GM12878 (cell line): ENCODE results near the gene CREB5.

Source experiments
- ASH2L ChIP-seq: fragments of 300-600, 200-600 bp; sonication (generic); IDR thresholded peaks from 2 replicates; pipeline ENCODE4 v1.6.1; 2017; ENCODE audit warnings: low read depth, mild to moderate bottlenecking, borderline replicate concordance
- CHD4 ChIP-seq: fragments of 200-600 bp; sonication (generic); IDR thresholded peaks from 2 replicates; pipeline ENCODE4 v1.6.1; 2016; ENCODE audit warnings: mild to moderate bottlenecking
- CREM ChIP-seq: IDR thresholded peaks from 2 replicates; pipeline ENCODE4 v1.6.1; 2014; ENCODE audit warnings: antibody characterized with exemption, low read depth
- CTCF ChIP-seq, 3 experiments: IDR thresholded peaks in 2 of 3; conservative IDR thresholded peaks in 1 of 3; 2 replicates each; pipeline ENCODE4 v1.5.1; 2011; ENCODE audit warnings: low read depth in 3 of 3, low read length in 3 of 3, mild to moderate bottlenecking in 3 of 3, control low read depth in 2 of 3, moderate library complexity in 2 of 3, inconsistent platforms in 1 of 3, mixed read lengths in 1 of 3; ENCODE audit not compliant: control insufficient read depth in 2 of 3, insufficient read depth in 1 of 3; ENCODE audit errors: extremely low read depth in 1 of 3
- DPF2 ChIP-seq: fragments of 450-650 bp; IDR thresholded peaks from 2 replicates; pipeline ENCODE4 v1.6.1; 2017; ENCODE audit warnings: mild to moderate bottlenecking
- GABPA ChIP-seq: IDR thresholded peaks from 2 replicates; pipeline ENCODE4 v1.6.1; 2014; ENCODE audit warnings: antibody characterized with exemption, low read depth, mild to moderate bottlenecking, inconsistent platforms
- JUNB ChIP-seq: IDR thresholded peaks from 2 replicates; pipeline ENCODE4 v1.6.1; 2016; ENCODE audit warnings: antibody characterized with exemption, mild to moderate bottlenecking
- MAX ChIP-seq: IDR thresholded peaks from 2 replicates; pipeline ENCODE4 v1.6.1; 2012; ENCODE audit warnings: low read depth, low read length, improper control_type of control experiment
- NRF1 ChIP-seq: conservative IDR thresholded peaks from 2 replicates; pipeline ENCODE4 v1.6.1; 2011; ENCODE audit warnings: mild to moderate bottlenecking, low read depth, low read length, improper control_type of control experiment
- POLR2A ChIP-seq: IDR thresholded peaks from 2 replicates; pipeline ENCODE4 v1.6.1; 2011; ENCODE audit warnings: low read depth, mild to moderate bottlenecking, low read length
- SRF ChIP-seq, 2 experiments: IDR thresholded peaks; 2 replicates each; pipeline ENCODE4 v1.6.1; 2011; ENCODE audit warnings: low read depth in 2 of 2, low read length in 2 of 2, mild to moderate bottlenecking in 1 of 2, moderate library complexity in 1 of 2
- USF2 ChIP-seq: IDR thresholded peaks from 2 replicates; pipeline ENCODE4 v1.6.1; 2011; ENCODE audit warnings: low read depth, low read length, improper control_type of control experiment, borderline replicate concordance
- ZBTB40 ChIP-seq: fragments of 450-650 bp; IDR thresholded peaks from 2 replicates; pipeline ENCODE4 v1.6.1; 2016; ENCODE audit warnings: mild to moderate bottlenecking, moderate library complexity, borderline replicate concordance

GRCh38 chr7:28688174-28688573 is 275.9 kb downstream of the CREB5 start:
- no peak for TF ChIP-seq SRF (IDR thresholded peaks at IDR 0.05; ENCODE audit: low read depth in 2 of 2, low read length in 2 of 2)
- no peak for TF ChIP-seq CREM
- no peak for TF ChIP-seq POLR2A
- TF ChIP-seq GABPA, result no peak
- TF ChIP-seq CTCF (IDR thresholded peaks at IDR 0.05 in 2 of 3, conservative IDR thresholded peaks at IDR 0.05 in 1 of 3; ENCODE audit: control insufficient read depth in 2 of 3, extremely low read depth in 1 of 3, insufficient read depth in 1 of 3, low read depth in 3 of 3, low read length in 3 of 3), result no peak
- TF ChIP-seq MAX, result no peak
- TF ChIP-seq DPF2, result no peak
- no peak for TF ChIP-seq USF2
- no peak for TF ChIP-seq ASH2L
- TF ChIP-seq JUNB, result no peak
- no peak for TF ChIP-seq CHD4
- TF ChIP-seq NRF1, result no peak
- TF ChIP-seq ZBTB40, result no peak
